ENCODE data around the gene RBM33.

GRCh38 chr7:155683714-155684113 lies 39.3 kb downstream of the RBM33 start:
- TF ChIP-seq FOXA3 (CRISPR knock-in tag; IDR thresholded peaks at IDR 0.05) (no peak), REL (CRISPR knock-in tag; conservative IDR thresholded peaks at IDR 0.05) (no peak), MED1 (CRISPR knock-in tag; IDR thresholded peaks at IDR 0.05) (no peak)
